Colonic mucosa (tissue), 4 donors: Measurements from ENCODE around the gene B4GALNT3. TPM values are rescaled to one million over a fixed set of nuclear protein-coding genes. Genes with fewer than 3 reads are reported as not detected.

Source experiments
- DNase-seq: peaks from one replicate; pipeline ENCODE4 v3.0.0-alpha.2; 2020
- H3K27ac ChIP-seq: fragments of 200-600 bp; one replicate; pipeline ENCODE4 v1.8.0; 2021
- H3K27me3 ChIP-seq: fragments of 200-600 bp; one replicate; pipeline ENCODE4 v1.8.0; 2021
- H3K36me3 ChIP-seq: fragments of 200-600 bp; one replicate; pipeline ENCODE4 v1.8.0; 2021
- H3K4me1 ChIP-seq: fragments of 200-600 bp; one replicate; pipeline ENCODE4 v1.8.0; 2021; ENCODE audit warnings: mild to moderate bottlenecking
- H3K4me3 ChIP-seq: fragments of 200-600 bp; one replicate; pipeline ENCODE4 v1.8.0; 2021
- H3K9ac ChIP-seq, 2 donors: one replicate each; pipeline ENCODE4 v1.7.0; 2013; ENCODE audit warnings: control low read depth in 2 of 2, low read depth in 2 of 2, low read length in 2 of 2
- H3K9me3 ChIP-seq: fragments of 200-600 bp; one replicate; pipeline ENCODE4 v1.8.0; 2021
- CTCF ChIP-seq: fragments of 200-600 bp; IDR thresholded peaks from one replicate; pipeline ENCODE4 v1.8.0; 2022; ENCODE audit warnings: antibody characterized with exemption, mild to moderate bottlenecking
- intact Hi-C: fragments of 100-400 bp; cut with DNase I; formaldehyde crosslinking; loops from one replicate; pipeline ENCODE4 v1.14.1; 2022
- total RNA-seq, 2 donors: library from RNA; stranded (reverse); fragmentation: NEBNext Ultra II Directional in 1 of 2; extraction: Animal tissue kit (Norgen Biotek cat#: 25700) in 1 of 2; gene quantifications; one replicate each; pipeline ENCODE4 v1.2.1, GENCODE V29; 2021
- donor health status: healthy.
- donor health status: DM: no; HTN: no; CAD: no.
- donor health status: DM: no; HTN: no; CAD: no.

B4GALNT3 gene
- total RNA-seq, 2 donors from 2014 or later = 73.7 to 84.0 TPM

- Histone ChIP-seq H3K9me3 (no peaks in the 10 kb centered on the region), H3K27me3 (no peaks in the 10 kb centered on the region), H3K4me1 (no peaks in the 10 kb centered on the region), H3K27ac (no peak overlapping the region), H3K9ac (no peak overlapping the region), H3K36me3 (no peaks in the 10 kb centered on the region), H3K4me3 (no peak overlapping the region)
- intact Hi-C loops = no loop called here
- DNase-seq = no peak
- no peak for TF ChIP-seq CTCF
Measured at GRCh38 chr12:583251-583869, 123.6 kb downstream of the B4GALNT3 start.

GRCh38 chr12:585062-586061, 125.6 kb downstream of the B4GALNT3 start:
- intact Hi-C loops = no loop called here
- Histone ChIP-seq H3K27me3 (no peaks in the 10 kb centered on the region), H3K9ac (no peak overlapping the region), H3K36me3 (no peaks in the 10 kb centered on the region), H3K9me3 (no peaks in the 10 kb centered on the region), H3K27ac (no peak overlapping the region), H3K4me1 (no peaks in the 10 kb centered on the region), H3K4me3 (no peak overlapping the region)
- DNase-seq = no peak
- no peak for TF ChIP-seq CTCF

- TF ChIP-seq CTCF = no peak
- no peak overlapping the region for H3K27ac ChIP-seq
- H3K27me3 ChIP-seq = no peaks in the 10 kb centered on the region
- intact Hi-C loops = no loop called here
- H3K36me3 ChIP-seq = no peaks in the 10 kb centered on the region
- H3K4me3 ChIP-seq = no peak overlapping the region
- no peaks in the 10 kb centered on the region for H3K4me1 ChIP-seq
- no peaks in the 10 kb centered on the region for H3K9me3 ChIP-seq
- no peak for DNase-seq
- no peak overlapping the region for H3K9ac ChIP-seq
Measured at GRCh38 chr12:586318-587071, 126.8 kb downstream of the B4GALNT3 start.

GRCh38 chr12:587132-588023, 127.6 kb downstream of the B4GALNT3 start:
- Histone ChIP-seq H3K36me3 (no peaks in the 10 kb centered on the region), H3K27me3 (no peaks in the 10 kb centered on the region), H3K4me3 (no peak overlapping the region), H3K9ac (no peak overlapping the region), H3K27ac (no peak overlapping the region), H3K9me3 (no peaks in the 10 kb centered on the region), H3K4me1 (no peaks in the 10 kb centered on the region)
- intact Hi-C loops = no loop called here
- no peak for DNase-seq
- no peak for TF ChIP-seq CTCF

- no peak for TF ChIP-seq CTCF
- intact Hi-C loops = no loop called here
- Histone ChIP-seq H3K4me1 (no peaks in the 10 kb centered on the region), H3K9me3 (no peaks in the 10 kb centered on the region), H3K9ac (no peak overlapping the region), H3K36me3 (no peaks in the 10 kb centered on the region), H3K27ac (no peak overlapping the region), H3K4me3 (no peak overlapping the region), H3K27me3 (no peaks in the 10 kb centered on the region)
- no peak for DNase-seq
Measured at GRCh38 chr12:588024-588322, 128.2 kb downstream of the B4GALNT3 start.
